UCSD-AML1 (cell line): Measurements from ENCODE around the gene S100A4.

Source experiments
- DNase-seq: peaks from one replicate; lab custom pipeline; 2025; ENCODE audit not compliant: unreplicated experiment; lab: John Stamatoyannopoulos, UW

Gene S100A4

DNA sequence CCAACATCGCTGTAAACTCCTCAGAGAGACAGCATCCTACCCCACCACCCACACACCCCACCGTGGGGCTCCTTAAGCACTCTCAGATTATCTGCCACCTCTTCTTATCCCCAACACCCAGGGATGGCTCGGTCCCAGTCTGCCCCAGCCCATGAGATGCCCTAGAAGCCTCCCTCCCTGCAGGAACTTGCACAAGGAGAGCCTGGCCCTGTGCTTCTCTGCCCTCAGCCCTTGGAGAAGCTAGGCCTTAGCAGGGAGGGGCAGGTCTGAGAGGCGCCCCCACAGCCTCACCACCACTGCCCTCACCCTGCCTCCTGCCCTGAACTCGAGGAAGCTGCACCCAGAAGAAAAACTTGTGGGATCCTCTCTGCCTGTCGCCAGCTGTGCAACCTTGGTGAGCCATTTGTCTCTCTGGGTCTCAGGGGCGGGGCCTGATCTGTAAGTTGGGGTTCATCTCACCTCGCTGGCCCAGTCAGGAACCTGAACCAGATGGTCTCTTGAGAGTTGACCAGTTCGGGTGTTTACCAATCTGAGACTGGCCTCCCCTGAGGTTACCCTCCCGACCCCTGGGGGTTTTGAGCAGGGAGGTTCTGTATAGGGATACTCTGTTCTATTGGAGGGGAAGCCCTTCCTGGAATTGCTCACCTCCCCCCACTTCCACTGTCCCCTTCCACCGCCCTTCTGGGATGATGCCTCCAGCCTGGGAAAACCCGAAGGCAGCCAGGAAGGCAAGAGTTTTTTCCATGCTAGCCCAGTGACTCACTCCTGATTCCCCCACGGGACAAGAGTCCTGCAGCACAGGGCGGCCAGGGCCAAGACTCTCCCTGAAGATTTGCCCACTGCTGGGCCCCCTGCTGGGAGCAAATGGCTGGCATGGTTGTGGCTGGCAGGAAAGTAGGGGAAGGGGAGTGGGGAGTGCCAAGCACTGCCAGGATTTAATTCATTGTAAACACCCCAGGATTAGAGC, 3.4 kb upstream of the S100A4 start, which contains the start of gene S100A3:
S100A3 (minus strand) TSS at position 537 of the 967 bp plus-strand sequence. CDS start 773 bp downstream, outside the sequence.
- no peak for DNase-seq

- DNase-seq: no peak
Observed at GRCh38 chr1:153547560-153548551, 2.2 kb upstream of the S100A4 start.

- no peak for DNase-seq
Observed at GRCh38 chr1:153546796-153547559, 1.4 kb upstream of the S100A4 start.

GRCh38 chr1:153546371-153546770, 765 bp upstream of the S100A4 start:
- no peak for DNase-seq

- DNase-seq: no peak
Observed at GRCh38 chr1:153544453-153545066, 1.0 kb downstream of the S100A4 start.

- no peak for DNase-seq
Observed at GRCh38 chr1:153543736-153544135, 1.9 kb downstream of the S100A4 start.

DNA sequence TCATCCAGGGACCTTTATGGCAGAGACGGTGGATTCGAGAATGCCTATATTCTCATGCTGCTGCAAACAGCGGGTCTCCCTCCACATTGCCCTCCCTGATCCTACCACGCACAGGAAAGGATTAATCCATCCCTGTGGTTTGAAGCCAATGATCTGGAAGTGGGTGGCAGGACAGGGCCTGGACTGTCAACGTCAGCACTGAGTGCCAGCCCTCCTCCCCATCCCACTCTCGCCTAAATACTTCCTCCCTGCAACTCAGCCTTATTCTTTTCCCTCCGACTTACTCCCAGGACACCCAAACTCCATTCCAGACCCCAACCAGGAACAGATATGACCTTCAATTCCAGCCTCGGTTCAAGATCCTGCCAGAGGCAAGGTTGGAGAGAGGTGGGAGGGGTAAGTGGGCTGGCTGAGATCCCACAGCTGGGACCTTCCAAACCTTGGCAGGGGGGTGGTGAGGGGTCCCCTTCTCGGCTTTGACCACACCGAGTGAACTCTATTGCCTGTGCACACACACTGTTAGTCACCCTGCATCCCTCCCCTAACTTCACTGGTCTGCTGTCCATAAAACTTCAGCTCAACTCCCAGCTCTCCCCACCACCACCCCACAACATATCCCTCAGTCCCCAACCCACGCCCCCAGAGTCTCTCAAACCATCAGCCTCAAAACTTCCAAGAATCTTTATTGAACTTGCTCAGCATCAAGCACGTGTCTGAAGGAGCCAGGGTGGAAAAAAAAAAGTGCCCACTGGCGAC, 2.5 kb downstream of the S100A4 start:
- DNase-seq: no peak

- no peak for DNase-seq
Observed at GRCh38 chr1:153541641-153542590, 3.7 kb downstream of the S100A4 start.

GRCh38 chr1:153540394-153541361, 4.9 kb downstream of the S100A4 start, which contains the start of gene S100A5:
Gene S100A5, minus strand, starts transcription at chr1:153540934. Its CDS starts 743 bp downstream, at chr1:153540191.
- peak; percentile 48 for DNase-seq

- no peak for DNase-seq
Observed at GRCh38 chr1:153539395-153540093, 6.1 kb downstream of the S100A4 start.

- DNase-seq: no peak
Observed at GRCh38 chr1:153538315-153538821, 7.2 kb downstream of the S100A4 start.

- DNase-seq: no peak
Observed at GRCh38 chr1:153537376-153537730, 8.3 kb downstream of the S100A4 start.

DNA sequence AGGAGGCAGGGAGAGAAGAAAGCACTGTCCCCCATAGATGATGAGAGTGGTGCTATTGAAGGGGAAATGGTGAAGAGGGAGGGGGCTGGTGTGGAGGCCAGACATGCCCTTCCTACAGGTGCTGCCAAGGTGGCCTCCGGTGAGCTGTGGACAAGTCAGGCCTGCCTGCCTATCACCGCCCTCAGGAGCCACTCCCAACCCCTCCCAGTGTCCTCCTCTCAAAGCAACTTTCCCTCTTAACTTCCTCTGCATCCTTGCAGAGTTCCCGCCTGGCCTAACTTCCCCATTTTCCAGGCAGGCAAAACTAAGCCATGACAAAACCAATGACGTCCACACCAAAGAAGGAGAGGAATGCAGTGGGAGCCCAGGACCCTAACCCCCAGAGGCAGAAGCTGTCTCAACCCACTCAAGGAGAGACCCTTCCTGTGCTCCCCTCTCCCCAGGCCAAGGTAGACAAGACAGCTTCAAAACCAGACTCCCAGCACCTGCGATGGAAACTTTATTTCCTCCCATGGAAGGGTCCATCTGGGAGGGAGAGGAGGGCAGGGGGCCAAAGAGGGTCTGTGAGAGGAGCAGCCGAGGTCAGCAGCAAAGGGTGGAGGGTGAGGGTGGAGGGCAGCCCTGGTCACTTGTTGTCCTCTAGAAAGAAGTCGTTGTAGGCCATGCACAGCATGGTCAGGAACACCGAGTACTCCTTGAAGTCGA, 8.8 kb downstream of the S100A4 start:
- DNase-seq: no peak

- no peak for DNase-seq
Observed at GRCh38 chr1:153536012-153536670, 9.5 kb downstream of the S100A4 start.
